Adrenal gland (tissue), 5 donors: Measurements from ENCODE around the gene C6orf163.

Experiments
- CTCF ChIP-seq, 6 experiments: fragments of 450-650 bp in 4 of 6; fragments of 200-600 bp in 2 of 6; sonication (generic) in 1 of 6; IDR thresholded peaks; 1 replicate in 5 of 6; 2 replicates in 1 of 6; pipeline versions ENCODE4 v1.5.1 to v1.8.0; 2016 to 2021; ENCODE audit warnings: antibody characterized with exemption in 6 of 6, mild to moderate bottlenecking in 2 of 6, moderate library complexity in 1 of 6
- POLR2A ChIP-seq, 2 donors: fragments of 450-650 bp; IDR thresholded peaks; one replicate each; pipeline ENCODE4 v1.6.1; 2017; ENCODE audit warnings: antibody characterized with exemption in 2 of 2, mild to moderate bottlenecking in 2 of 2, moderate library complexity in 1 of 2
- donor health status: DM: no; HTN: no; CAD: no.

- TF ChIP-seq CTCF (IDR thresholded peaks at IDR 0.05) (no peak), POLR2A (IDR thresholded peaks at IDR 0.05) (no peak)
These were observed 8.2 kb upstream of the C6orf163 start for GRCh38 chr6:87336367-87336766.
